Measurements from ENCODE around the gene GRM7. TPM values are rescaled to one million over a fixed set of nuclear protein-coding genes. Genes with fewer than 3 reads are reported as not detected.

Gene GRM7
- total RNA-seq, 1 donor from 2014 or later, result not detected

GRCh38 chr3:7188551-7188950, 327.6 kb downstream of the GRM7 start:
- no peak for TF ChIP-seq CTCF (IDR thresholded peaks at IDR 0.05; ENCODE audit: insufficient read depth, low read length, severe bottlenecking)
- no peak overlapping the region for H3K4me3 ChIP-seq (ENCODE audit: low read depth, low read length)
- FAIRE-seq (no peak), DNase-seq (ENCODE audit: low read depth) (peak; percentile 47)
- H3K27me3 ChIP-seq (ENCODE audit: control insufficient read depth, insufficient read depth, low read length), result no peaks in the 10 kb centered on the region
- no peaks in the 10 kb centered on the region for H3K36me3 ChIP-seq (ENCODE audit: control insufficient read depth, insufficient read depth, low read length)

GRCh38 chr3:7190095-7190494, 329.2 kb downstream of the GRM7 start:
- no peak for TF ChIP-seq CTCF (IDR thresholded peaks at IDR 0.05; ENCODE audit: insufficient read depth, low read length, severe bottlenecking)
- no peak for FAIRE-seq
- DNase-seq (ENCODE audit: low read depth), result no peak

GRCh38 chr3:7193269-7193668, 332.4 kb downstream of the GRM7 start:
- Histone ChIP-seq H3K27me3 (ENCODE audit: control insufficient read depth, insufficient read depth, low read length) (no peaks in the 10 kb centered on the region), H3K4me3 (ENCODE audit: low read depth, low read length) (no peak overlapping the region), H3K36me3 (ENCODE audit: control insufficient read depth, insufficient read depth, low read length) (no peaks in the 10 kb centered on the region)
- no peak for FAIRE-seq
- DNase-seq (ENCODE audit: low read depth), result no peak
- no peak for TF ChIP-seq CTCF (IDR thresholded peaks at IDR 0.05; ENCODE audit: insufficient read depth, low read length, severe bottlenecking)

More at GRCh38 chr3:7190095-7190494, 329.2 kb downstream of the GRM7 start:
- H3K4me3 ChIP-seq (ENCODE audit: low read depth, low read length), result no peak overlapping the region
- no peaks in the 10 kb centered on the region for H3K27me3 ChIP-seq (ENCODE audit: control insufficient read depth, insufficient read depth, low read length)
- no peaks in the 10 kb centered on the region for H3K36me3 ChIP-seq (ENCODE audit: control insufficient read depth, insufficient read depth, low read length)

GRCh38 chr3:7194071-7194835, 333.3 kb downstream of the GRM7 start:
- FAIRE-seq (no peak), DNase-seq (ENCODE audit: low read depth) (peak; percentile 59)
- Histone ChIP-seq H3K4me3 (ENCODE audit: low read depth, low read length) (no peak overlapping the region), H3K27me3 (ENCODE audit: control insufficient read depth, insufficient read depth, low read length) (no peaks in the 10 kb centered on the region), H3K36me3 (ENCODE audit: control insufficient read depth, insufficient read depth, low read length) (no peaks in the 10 kb centered on the region)
- no peak for TF ChIP-seq CTCF (IDR thresholded peaks at IDR 0.05; ENCODE audit: insufficient read depth, low read length, severe bottlenecking)

GRCh38 chr3:7195934-7196333, 335.0 kb downstream of the GRM7 start:
- TF ChIP-seq CTCF (IDR thresholded peaks at IDR 0.05; ENCODE audit: insufficient read depth, low read length, severe bottlenecking), result no peak
- H3K27me3 ChIP-seq (ENCODE audit: control insufficient read depth, insufficient read depth, low read length), result no peaks in the 10 kb centered on the region
- FAIRE-seq (no peak), DNase-seq (ENCODE audit: low read depth) (peak; percentile 12)
- H3K36me3 ChIP-seq (ENCODE audit: control insufficient read depth, insufficient read depth, low read length), result no peaks in the 10 kb centered on the region
- H3K4me3 ChIP-seq (ENCODE audit: low read depth, low read length), result no peak overlapping the region

- TF ChIP-seq CTCF (IDR thresholded peaks at IDR 0.05; ENCODE audit: insufficient read depth, low read length, severe bottlenecking), result no peak
- Histone ChIP-seq H3K27me3 (ENCODE audit: control insufficient read depth, insufficient read depth, low read length) (no peaks in the 10 kb centered on the region), H3K36me3 (ENCODE audit: control insufficient read depth, insufficient read depth, low read length) (no peaks in the 10 kb centered on the region), H3K4me3 (ENCODE audit: low read depth, low read length) (no peak overlapping the region)
- no peak for DNase-seq (ENCODE audit: low read depth)
- no peak for FAIRE-seq
Observed at GRCh38 chr3:7201784-7202183, 340.9 kb downstream of the GRM7 start.

All from bronchial epithelial cell (primary cell).